NCI-H1417 treated with DMSO at 0.1 percent for 48 hours (cell line): ENCODE measurements around the gene APP.
"Not testable (repeated sequence)": the region's sequence is repeated elsewhere in the genome, so short reads cannot be mapped to it uniquely, and the experiment has no call there.

ENCODE experiments used
- DNase-seq: peaks from one replicate; lab custom pipeline; 2025; lab: John Stamatoyannopoulos, UW

The APP gene

DNA sequence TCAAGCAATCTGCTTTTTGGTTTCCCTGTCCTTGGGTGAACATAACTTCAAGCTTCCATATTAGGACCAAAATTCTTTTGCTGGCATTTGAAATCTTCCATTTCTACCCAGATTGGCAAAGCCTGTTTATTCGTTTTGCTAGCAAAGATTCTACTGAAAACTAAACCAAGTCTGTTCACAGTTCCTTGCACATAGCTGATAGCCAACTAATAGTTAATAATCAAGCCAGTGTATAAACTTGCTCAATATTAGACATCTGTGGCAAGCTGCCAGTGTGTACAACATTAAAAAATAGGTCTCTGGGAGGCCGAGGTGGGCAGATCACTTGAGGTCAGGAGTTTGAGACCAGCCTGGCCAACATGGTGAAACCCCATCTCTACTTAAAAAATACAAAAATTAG is 6.3 kb downstream of the APP start:
- DNase-seq, result no peak

- DNase-seq, result no peak
Observed at GRCh38 chr21:26162081-26162480, 8.5 kb downstream of the APP start.

DNA sequence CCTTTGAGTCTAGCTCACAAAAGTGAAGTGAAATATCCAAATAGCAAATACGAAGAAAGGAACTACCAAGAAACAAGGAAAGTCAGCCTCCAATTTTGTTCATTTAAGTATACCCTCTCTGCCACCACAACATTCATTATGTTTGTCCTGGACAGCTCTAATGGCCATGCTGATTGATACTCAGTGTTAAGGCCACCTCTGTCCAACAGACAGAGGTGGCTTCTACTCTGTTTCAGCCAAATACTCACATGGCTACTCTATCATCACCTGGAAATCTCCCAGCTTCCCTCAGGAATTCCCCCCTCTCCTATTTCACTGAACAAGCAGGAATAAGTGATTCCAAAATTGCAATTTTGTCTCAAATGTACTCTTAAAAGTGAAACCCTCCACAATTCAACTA is 10.7 kb downstream of the APP start:
- DNase-seq, result no peak

GRCh38 chr21:26157801-26158200 is 12.8 kb downstream of the APP start:
- DNase-seq, result no peak

- DNase-seq, result no peak
Observed at GRCh38 chr21:26154753-26155152, 15.8 kb downstream of the APP start.

GRCh38 chr21:26153758-26154157 is 16.8 kb downstream of the APP start:
- no peak for DNase-seq

DNA sequence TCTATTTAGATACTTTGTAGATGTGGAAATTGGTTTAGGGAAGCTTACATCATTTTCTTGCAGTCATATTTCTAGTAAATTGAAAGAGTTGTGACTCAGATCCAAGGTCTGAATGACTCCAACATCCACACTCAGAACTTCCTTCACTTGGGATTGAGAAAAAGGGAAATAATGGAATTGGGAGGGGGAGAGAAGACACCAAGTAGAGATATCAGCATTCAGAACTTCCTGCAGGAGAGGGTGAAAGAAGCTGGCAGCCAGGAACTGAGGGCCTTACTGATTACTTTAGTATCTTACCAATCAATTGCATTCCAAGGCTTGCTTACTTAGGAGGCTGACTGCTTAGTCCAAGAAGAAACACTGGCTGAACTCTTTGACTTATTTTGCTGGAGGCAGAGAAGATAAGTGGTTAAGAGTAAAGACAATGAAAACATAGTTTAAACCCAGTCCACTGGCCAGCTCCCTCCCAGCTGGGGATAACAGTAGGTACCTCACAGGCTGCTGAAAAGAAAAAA is 21.7 kb downstream of the APP start:
- DNase-seq, result no peak

- no peak for DNase-seq
Observed at GRCh38 chr21:26148071-26148839, 22.3 kb downstream of the APP start.

GRCh38 chr21:26147535-26147934 is 23.0 kb downstream of the APP start:
- DNase-seq, result no peak

GRCh38 chr21:26146681-26147080 is 23.9 kb downstream of the APP start:
- DNase-seq, result no peak

GRCh38 chr21:26144031-26144430 is 26.5 kb downstream of the APP start:
- no peak for DNase-seq

DNA sequence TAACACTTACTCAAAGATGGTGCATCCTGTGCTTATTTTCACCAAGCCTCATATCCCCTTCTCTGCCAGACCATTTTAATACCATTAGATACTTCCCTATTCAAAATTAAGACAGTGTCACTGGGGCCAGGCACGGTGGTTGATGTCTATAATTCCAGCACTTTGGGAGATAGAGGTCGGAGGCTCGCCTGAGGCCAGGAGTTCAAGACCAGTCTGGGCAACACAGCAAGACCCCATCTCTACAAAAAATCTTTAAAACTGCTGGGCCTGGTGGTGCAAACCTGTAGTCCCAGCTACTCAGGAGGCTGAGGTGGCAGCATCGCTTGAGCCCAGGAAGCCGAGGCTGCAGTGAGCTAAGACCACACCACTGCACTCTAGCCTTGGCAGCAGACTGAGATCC is 28.2 kb downstream of the APP start:
- DNase-seq, result no peak

DNA sequence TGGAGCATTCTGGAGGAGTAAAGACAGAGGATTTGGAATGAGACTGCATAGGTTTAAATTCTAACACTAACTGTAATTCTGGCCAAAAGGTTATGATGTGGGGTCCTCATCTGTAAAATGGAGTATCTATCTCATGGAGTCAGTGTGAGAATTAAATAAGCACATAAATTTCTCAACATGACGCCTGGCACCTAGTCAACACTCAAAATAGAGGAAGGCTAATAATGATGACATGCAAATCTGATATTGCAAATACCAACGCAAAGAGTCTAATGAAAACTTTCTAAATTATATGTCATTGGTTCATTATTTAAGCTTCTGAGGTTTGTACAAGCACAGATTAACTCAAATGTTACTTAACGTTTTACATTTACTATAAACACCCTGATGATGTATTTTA is 29.6 kb downstream of the APP start:
- DNase-seq, result no peak

DNA sequence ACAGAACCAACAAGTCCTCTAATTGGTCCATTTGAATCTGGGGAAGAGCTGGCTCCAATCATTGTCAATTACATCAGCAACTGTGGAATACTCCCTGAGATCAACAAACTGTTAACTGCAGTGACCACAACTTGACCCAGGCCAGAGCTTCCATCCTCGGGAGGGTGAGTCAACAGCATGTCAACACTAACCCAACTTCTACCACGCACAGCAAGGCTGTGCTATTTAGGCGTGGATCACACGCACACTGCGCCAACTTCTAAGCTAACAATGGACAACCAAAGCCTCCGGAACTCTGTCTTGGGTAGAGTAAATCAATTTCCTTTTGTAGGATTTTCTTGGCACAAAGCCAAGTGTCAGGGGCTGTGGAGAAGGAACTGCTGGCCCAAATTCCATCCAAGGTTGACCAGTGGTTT is 30.4 kb downstream of the APP start:
- DNase-seq, result no peak

- DNase-seq, result no peak
Observed at GRCh38 chr21:26138615-26139257, 31.8 kb downstream of the APP start.

GRCh38 chr21:26137379-26138060 is 33.0 kb downstream of the APP start:
- DNase-seq, result no peak

DNA sequence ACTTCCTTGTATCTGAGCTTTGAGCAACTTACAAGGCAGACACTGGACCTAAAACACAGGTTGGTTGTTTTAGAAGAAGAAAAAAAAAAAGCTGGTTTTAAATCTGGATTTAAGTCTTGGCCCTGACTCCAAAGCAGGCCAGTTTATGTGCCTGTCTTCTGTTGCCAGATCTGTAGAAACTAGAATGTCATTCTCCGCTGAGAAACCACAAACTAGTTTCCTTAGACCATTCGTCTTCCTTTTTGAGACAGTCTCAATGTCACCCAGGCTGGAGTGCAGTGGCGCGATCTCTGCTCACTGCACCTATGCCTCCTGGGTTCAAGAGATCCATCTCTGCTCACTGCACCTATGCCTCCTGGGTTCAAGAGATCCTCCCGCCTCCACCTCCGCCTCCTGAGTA is 33.9 kb downstream of the APP start:
- DNase-seq, result no peak

- DNase-seq, result no peak
Observed at GRCh38 chr21:26135520-26135919, 35.0 kb downstream of the APP start.

- DNase-seq, result no peak
Observed at GRCh38 chr21:26131554-26131953, 39.0 kb downstream of the APP start.

DNA sequence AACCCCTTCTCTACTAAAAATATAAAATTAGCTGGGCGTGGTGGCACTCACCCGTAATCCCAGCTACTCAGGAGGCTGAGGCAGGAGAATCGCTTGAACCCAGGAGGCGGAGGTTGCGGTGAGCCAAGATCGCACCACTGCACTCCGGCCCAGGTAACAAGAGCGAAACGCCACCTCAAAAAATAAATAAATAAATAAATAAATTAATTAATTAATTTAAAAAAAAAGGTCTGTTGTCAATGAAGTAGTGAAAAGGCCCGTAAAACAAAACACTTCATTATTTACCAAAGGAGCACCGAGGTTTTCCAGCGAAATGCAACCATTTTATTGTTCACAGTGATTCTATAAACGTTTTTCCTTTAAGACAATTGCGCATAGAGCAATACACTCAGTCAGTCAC is 39.5 kb downstream of the APP start:
- not testable (repeated sequence) for DNase-seq

- no peak for DNase-seq
Observed at GRCh38 chr21:26130249-26130881, 40.2 kb downstream of the APP start.

- DNase-seq, result no peak
Observed at GRCh38 chr21:26127918-26128317, 42.7 kb downstream of the APP start.
